ENCODE results near the gene DYNLT1. TPM values are rescaled to one million over a fixed set of nuclear protein-coding genes. Genes with fewer than 3 reads are reported as not detected.

DYNLT1 gene
- total and polyA plus RNA-seq, 12 donors = 72.4 to 264 (median 126) TPM

DNA sequence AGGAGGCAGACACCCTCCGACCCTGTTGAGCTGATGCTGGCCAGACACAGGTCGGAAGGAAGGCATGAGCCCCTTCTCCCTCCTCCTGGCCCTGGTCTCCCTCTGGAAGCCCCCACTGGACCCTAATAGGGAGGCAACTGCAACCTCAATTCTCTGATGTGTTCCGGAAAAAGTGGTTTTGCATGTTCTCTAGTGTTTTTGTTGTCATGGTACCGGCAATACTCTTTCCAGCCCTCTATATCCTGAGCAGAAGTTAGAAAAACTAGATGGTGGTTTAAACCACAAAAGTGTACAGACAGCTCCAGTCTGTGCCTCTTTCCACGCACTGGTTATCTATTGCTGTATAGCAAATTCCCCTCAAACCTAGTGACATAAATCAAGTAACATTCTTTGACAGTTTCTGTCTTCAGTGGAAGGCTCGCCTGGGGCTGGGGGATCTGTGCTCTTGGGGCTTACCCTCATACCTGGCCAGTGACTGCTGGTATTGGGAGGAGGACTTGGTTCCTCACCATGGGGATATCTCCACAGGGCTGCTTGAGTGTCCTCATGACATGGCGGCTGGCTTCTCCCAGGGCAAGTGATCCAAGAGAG is 42.3 kb upstream of the DYNLT1 start:
- no peaks in the 10 kb centered on the region for H3K9me3 ChIP-seq (replicated peaks in 1 of 3)
- H3K4me3 ChIP-seq = no peak overlapping the region
- TF ChIP-seq, protein P1, sequence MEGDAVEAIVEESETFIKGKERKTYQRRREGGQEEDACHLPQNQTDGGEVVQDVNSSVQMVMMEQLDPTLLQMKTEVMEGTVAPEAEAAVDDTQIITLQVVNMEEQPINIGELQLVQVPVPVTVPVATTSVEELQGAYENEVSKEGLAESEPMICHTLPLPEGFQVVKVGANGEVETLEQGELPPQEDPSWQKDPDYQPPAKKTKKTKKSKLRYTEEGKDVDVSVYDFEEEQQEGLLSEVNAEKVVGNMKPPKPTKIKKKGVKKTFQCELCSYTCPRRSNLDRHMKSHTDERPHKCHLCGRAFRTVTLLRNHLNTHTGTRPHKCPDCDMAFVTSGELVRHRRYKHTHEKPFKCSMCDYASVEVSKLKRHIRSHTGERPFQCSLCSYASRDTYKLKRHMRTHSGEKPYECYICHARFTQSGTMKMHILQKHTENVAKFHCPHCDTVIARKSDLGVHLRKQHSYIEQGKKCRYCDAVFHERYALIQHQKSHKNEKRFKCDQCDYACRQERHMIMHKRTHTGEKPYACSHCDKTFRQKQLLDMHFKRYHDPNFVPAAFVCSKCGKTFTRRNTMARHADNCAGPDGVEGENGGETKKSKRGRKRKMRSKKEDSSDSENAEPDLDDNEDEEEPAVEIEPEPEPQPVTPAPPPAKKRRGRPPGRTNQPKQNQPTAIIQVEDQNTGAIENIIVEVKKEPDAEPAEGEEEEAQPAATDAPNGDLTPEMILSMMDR (IDR thresholded peaks at IDR 0.05) = no peak
- TF ChIP-seq POLR2A (IDR thresholded peaks at IDR 0.05) = no peak
- intact Hi-C loops (cut with DNase I) = loop anchor here in 1 of 2 donors (10.0 kb wide), 1 partner anchor 462 kb away; no protein-coding TSS in a partner anchor
- H3K4me1 ChIP-seq (replicated peaks in 1 of 2) = no peaks in the 10 kb centered on the region
- WGBS, 4 donors = 78 to 84% (median 80%) methylated on average over 5 to 7 of the region's 7 CpGs
- no peak overlapping the region for H3K27ac ChIP-seq
- peak in 1 of 7 donors; percentile 25 for DNase-seq
- no peaks in the 10 kb centered on the region for H3K27me3 ChIP-seq
- no peaks in the 10 kb centered on the region for H3K36me3 ChIP-seq (replicated peaks in 1 of 2)

DNA sequence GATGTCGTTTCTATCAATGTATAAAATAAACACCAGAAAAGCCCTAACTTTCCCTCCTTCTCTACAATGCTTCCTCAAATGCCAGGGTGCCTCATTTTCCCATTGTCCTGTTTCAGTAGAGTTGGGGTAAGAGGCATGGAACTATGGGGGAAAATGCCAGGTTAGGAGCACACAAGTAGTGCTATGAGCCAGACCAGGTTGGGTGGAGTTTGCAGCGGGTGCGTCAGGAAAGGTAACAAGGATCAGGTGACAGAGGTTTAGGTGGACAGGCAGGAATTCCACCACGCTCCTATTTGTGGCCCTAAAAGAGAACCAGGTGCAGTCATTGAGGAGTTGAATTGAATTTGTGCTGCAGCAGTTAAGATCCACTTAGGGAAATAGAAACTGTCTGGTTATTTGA is 41.8 kb upstream of the DYNLT1 start:
- DNase-seq = no peak
- Histone ChIP-seq H3K4me1 (replicated peaks in 1 of 2) (no peaks in the 10 kb centered on the region), H3K36me3 (replicated peaks in 1 of 2) (no peaks in the 10 kb centered on the region), H3K27me3 (no peaks in the 10 kb centered on the region), H3K27ac (no peak overlapping the region), H3K4me3 (no peak overlapping the region), H3K9me3 (replicated peaks in 1 of 3) (no peaks in the 10 kb centered on the region)
- WGBS, 4 donors = 63 to 73% (median 69%) methylated on average over 4 of the region's 4 CpGs
- TF ChIP-seq, protein P1 (IDR thresholded peaks at IDR 0.05) = no peak
- no peak for TF ChIP-seq POLR2A (IDR thresholded peaks at IDR 0.05)
- intact Hi-C loops (cut with DNase I) = loop anchor here in 1 of 2 donors (10.0 kb wide), 1 partner anchor 462 kb away; no protein-coding TSS in a partner anchor

DNA sequence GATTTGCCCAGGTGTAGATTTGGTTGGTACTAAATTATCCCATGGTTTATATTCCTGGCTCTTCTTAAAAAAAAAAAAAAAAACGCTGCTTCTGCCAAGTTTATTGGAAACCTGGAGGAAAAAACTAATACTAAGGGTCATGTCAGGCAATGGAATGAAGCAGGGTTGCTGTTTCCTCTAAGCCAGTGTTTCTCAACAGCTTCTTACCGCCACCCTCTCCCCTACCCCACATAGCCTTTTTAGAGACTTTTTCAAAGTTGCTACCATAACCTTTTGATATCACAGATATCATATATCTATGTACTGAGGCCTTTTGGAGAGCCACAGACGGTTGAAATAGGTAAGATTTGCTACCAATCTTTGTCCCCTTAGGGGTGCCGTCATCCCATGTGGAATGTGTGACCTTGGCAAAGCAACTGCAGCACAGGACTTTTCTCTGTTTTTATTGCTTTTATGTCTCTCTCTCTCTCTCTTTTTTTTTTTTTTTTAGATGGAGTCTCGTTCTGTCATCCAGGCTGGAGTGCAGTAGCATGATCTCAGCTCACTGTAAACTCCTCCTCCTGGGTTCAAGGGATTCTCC is 40.3 kb upstream of the DYNLT1 start:
- Histone ChIP-seq H3K36me3 (replicated peaks in 1 of 2) (no peaks in the 10 kb centered on the region), H3K9me3 (replicated peaks in 1 of 3) (no peaks in the 10 kb centered on the region), H3K27me3 (no peaks in the 10 kb centered on the region), H3K4me3 (no peak overlapping the region), H3K4me1 (replicated peaks in 1 of 2) (no peaks in the 10 kb centered on the region), H3K27ac (peak overlapping the region in 4 of 5 donors; percentile 35 to 56 (median 43))
- peak in 5 of 7 donors; percentile 50 to 67 (median 61) for DNase-seq
- 22 to 39% (median 24%) methylated on average over 5 of the region's 5 CpGs for WGBS, 4 donors
- intact Hi-C loops (cut with DNase I) = loop anchor here in 1 of 2 donors (10.0 kb wide), 1 partner anchor 460 kb away; no protein-coding TSS in a partner anchor
- TF ChIP-seq POLR2A (IDR thresholded peaks at IDR 0.05) = no peak
- TF ChIP-seq, protein P1 (IDR thresholded peaks at IDR 0.05) = no peak

DNA sequence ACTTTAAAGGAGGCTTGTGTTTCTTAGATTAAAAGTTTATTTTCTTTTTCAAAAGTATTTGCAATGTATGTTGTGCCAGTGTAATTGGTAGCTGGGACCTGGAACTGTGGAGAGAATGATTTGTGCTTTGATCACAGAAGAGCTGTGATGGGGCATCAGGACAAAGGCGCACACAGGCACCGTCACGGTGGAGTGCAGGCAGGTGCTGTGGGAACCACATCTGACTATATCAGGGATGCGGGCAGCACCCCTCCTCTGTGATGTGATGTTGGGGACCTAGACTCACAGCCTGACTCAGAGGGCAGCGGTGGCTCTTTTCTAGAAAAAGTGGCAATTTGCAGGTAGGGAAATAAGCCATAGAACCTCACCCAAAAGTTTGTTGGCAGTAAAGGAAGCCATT is 39.8 kb upstream of the DYNLT1 start:
- peak in 1 of 7 donors; percentile 37 for DNase-seq
- H3K4me1 ChIP-seq (replicated peaks in 1 of 2) = no peaks in the 10 kb centered on the region
- H3K27ac ChIP-seq = no peak overlapping the region
- intact Hi-C loops (cut with DNase I) = loop anchor here in 1 of 2 donors (10.0 kb wide), 1 partner anchor 460 kb away; no protein-coding TSS in a partner anchor
- no peak overlapping the region for H3K4me3 ChIP-seq
- no peaks in the 10 kb centered on the region for H3K36me3 ChIP-seq (replicated peaks in 1 of 2)
- WGBS, 4 donors = 87 to 96% (median 94%) methylated on average over 5 of the region's 5 CpGs
- TF ChIP-seq, protein P1 (IDR thresholded peaks at IDR 0.05) = no peak
- no peak for TF ChIP-seq POLR2A (IDR thresholded peaks at IDR 0.05)
- no peaks in the 10 kb centered on the region for H3K9me3 ChIP-seq (replicated peaks in 1 of 3)
- H3K27me3 ChIP-seq = no peaks in the 10 kb centered on the region

Measured in adrenal gland (tissue), 12 donors.